HG03097 (cell line): Measurements from ENCODE around the gene C1orf216.
"Not testable (repeated sequence)": the region's sequence is repeated elsewhere in the genome, so short reads cannot be mapped to it uniquely, and the experiment has no call there.

Experiments
- ATAC-seq: cut with Tn5 transposase; IDR thresholded peaks from one replicate; pipeline ENCODE4 v1.9.1; 2021; ENCODE audit not compliant: unreplicated experiment, low FRiP score

Gene C1orf216

DNA sequence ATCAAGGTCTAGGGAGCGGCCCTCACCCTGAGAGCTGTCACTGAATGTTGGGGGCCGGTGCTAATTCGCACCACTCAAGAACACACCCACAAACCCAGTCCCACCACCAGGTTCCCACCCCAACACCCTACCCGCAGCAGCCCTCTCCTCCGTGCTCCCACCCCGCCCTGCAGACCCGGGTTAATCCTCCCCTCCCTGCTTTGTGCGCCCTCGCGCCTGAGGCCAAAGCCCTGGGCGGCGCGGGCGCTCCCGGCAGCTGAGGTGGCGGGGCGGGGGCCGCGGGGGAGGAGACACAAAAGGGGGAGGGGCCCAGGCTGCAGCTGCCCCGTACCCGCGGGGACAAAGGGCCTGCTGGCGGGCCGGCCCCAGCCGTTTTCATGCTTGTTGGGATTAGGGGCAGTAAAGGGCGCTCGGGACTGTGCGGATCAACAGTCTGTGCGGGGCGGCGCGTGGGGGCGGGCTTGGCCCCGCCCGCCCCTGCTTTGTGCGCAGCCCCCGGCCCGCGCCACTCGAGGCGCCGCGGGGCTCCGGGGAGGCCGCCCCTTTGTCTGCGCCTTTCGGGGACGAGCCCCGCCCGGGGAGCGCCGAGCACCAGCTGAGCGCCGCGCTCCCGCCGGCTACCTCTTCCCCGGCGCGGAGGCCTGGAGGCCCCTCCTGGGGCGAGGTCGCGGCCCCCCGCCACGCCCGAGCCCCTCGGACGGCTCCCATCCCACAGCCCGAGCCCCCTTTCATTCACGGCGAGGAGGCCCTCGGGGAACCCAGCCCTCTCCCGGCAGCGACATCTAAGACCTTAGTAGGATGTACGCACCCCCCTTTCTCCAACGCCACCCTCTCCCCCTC lies 10.9 kb downstream of the C1orf216 start:
- ATAC-seq, result no peak

DNA sequence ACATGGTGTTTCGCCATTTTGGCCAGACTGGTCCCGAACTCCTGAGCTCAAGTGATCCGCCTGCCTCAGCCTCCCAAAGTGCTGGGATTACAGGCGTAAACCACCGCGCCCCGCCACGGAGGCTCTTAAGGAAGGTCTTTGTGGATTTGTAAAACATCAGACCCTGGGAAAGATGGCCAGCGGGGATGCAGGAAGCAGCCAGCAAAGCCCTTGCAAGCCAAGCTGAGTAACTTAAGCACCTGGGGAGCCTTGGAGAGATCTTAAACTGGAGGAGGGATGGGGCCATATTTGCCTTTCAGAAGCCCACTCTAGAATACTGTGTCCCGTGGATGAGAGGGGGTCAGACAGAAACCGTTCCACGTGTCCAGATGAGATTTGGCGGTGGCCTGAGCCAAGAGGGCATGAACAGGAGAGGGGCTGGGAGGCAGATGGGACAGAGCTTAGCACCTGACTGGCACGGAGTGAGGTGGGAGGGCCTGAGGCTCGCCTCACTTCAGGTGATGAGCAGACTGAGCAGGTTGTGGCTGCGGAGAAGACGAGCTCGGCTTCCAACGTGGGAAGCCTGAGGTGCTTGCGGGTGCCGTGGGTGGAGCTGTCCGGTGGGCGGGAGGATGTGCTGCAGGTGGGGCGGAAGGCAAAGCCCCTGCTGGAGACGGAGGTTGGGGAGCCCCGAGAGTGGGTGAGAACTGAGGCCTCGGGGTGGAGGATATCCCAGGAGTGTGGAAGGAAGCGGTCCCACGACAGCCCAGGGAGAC lies 11.7 kb downstream of the C1orf216 start:
- ATAC-seq, result no peak

DNA sequence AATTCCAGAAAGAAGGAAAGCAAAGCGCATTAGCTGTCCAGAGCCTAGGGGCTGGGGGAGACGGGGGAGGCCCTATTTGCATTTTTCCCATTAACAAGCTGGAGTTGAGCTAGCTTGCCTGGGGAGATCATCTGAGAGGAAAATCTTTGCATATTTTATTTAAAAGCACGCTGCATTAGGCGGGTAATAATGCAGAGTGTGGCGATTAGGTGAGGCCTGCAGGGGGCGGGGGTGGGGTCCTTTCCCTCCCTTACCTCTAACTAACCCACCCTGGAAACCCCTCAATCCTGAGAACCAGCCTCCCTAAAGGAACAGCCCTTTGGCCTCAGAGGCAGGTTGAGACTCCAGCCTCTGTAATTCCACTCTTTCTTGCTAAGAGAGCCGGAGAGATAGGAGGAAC lies 16.2 kb downstream of the C1orf216 start:
- ATAC-seq, result no peak

DNA sequence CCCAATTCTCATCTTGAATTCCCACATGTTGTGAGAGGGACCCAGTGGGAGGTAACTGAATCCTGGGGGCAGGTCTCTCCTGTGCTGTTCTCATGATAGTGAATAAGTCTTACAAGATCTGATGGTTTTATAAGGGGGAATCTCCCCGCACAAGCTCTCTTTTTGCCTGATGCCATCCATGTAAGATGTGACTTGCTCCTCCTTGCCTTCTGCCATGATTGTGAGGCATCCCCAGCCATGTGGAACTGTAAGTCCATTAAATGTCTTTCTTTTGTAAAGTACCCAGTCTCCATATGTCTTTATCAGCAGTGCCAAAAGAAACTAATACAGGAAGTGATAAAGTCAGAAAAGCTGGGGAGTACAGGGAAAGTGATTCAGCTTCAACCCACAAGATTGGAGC lies 19.5 kb downstream of the C1orf216 start:
- ATAC-seq, result not testable (repeated sequence)

DNA sequence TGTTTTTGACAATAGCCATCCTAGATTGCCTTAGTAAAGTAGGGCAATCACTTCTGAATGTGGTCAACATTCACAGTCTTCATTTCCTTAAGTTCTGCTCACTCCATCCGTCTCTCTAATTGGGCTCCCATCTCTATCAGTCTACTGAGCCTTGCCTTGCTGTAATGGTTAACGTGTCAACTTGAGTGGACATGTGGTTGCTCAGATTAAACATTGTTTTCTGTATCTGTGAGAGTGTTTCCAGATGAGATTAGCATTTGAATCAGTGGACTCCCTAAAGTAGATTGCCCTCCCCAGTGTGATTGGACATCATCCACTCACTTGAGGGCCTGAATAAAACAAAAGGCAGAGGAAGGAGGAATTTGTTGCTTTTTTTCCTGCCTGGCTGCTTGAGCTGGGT lies 26.4 kb downstream of the C1orf216 start:
- ATAC-seq, result no peak

DNA sequence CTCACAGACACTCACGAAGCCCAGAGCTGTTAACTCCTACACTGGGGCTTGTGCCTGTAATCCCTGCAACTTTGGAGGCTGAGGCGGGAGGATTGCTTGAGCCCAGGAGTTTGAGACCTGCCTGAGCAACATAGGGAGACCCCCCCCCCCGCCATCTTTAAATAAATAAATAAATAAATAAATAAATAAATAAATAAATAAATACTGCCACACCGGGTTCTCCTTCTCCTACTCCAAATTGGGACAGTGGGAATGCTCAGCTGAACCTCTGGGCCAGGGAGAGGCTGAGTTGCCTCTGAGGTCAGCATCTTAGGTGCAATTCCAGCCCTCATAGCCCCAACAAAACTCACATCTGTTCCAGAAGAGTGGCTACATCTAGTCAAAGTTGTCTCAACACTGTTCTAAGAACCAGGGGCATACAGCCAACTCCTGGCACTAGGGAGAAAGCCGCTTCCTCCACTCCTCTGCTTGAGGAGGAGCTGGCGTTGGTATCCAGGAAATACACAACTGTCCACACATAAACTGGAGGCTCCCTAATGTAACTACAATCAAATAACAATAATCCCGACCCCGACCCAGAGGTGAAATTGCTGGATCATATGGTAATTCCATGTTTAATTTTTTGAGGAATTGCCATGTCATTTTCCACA lies 27.0 kb downstream of the C1orf216 start:
- ATAC-seq, result no peak

DNA sequence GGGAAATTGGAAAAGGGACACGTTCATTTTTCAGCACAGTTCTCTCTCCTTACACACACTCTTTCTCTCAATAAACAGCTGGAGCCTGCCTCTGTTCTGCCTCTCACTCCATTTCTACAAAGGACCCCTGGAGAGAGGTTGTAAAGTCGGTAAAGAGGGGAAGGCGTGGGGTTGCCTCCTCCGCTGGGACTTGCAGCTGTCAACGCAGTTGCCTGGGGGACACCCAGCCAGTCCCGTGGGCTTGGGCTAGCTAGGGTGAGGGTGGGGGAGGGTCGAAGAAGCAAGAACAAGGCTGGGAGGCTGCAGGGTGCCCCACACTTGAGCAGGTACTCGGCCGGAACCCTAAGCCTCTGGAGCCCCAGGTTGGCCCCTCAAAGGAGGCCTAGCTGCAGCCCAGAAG lies 27.6 kb downstream of the C1orf216 start:
- no peak for ATAC-seq

DNA sequence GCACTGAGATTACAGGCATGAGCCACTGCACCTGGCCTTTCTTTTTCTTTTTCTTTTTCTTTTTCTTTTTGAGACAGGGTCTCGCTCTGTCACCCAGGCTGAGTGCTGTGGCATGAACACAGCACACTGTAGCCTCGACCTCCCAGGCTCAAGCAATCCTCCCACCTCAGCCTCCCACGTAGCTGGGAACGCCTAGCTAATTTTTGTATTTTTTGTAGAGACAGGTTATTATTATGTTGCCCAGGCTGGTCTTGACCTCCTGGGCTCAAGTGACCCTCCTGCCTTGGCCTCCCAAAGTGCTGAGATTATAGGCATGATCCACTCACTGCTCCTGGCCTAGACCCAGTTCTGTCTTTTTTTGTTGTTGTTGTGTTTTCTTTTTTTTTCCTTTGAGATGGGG lies 28.6 kb downstream of the C1orf216 start:
- ATAC-seq, result not testable (repeated sequence)

DNA sequence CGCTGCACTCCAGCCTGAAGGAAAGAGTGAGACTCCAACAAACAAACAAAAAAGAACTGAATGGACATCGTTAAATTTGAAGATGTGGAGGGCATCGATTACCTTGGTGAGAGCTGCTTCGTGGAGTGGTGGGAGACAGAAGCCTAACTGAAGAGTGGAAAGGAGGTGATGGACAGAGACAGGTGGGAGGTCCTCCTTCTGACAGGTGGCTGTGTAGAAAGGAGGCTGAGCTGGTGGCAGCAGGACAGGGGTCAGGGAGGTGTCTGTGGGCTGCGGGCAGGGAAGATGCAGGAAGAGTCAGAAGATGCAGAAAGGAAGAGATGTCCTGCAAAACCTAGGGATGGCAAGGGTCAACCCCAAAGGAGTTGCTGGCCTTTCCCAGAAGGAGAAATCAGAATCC lies 30.5 kb downstream of the C1orf216 start:
- ATAC-seq, result no peak

DNA sequence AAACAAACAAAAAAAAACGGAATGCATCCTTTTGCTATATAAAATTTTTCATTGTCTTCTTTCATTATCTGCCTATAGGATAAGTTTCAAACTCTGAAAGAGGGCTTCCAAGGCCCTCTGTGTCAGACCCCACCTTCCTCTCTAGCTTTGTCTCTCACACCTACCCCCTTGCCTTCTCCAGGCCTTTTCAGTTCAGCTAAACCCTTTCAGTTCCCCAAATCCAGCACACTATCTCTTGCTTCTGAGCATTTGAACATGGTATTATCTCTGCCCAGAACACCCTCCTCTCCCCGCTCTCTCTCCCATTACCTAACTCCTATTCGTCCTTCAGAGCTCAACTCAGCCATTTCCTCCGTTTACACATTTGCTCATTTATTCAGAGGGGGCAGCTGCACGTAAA lies 35.7 kb downstream of the C1orf216 start:
- no peak for ATAC-seq

DNA sequence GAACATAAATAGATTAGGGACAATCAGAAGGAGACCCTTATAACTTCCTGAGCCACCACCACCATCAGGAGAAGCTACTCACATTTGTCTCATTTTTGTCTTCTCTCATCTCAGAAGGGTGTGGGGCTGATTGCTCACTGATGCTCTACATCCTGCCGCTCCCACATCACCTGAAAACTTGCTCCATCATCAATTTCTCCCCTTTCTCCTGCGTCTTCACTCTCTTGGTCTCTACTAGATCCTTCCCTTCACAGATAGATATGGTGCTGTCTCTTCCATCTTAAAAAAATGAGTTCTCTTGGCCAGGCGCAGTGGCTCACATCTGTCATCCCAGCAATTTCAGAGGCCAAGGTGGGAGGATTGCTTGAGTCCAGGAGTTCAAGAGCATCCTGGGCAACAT lies 38.4 kb downstream of the C1orf216 start:
- ATAC-seq, result no peak

DNA sequence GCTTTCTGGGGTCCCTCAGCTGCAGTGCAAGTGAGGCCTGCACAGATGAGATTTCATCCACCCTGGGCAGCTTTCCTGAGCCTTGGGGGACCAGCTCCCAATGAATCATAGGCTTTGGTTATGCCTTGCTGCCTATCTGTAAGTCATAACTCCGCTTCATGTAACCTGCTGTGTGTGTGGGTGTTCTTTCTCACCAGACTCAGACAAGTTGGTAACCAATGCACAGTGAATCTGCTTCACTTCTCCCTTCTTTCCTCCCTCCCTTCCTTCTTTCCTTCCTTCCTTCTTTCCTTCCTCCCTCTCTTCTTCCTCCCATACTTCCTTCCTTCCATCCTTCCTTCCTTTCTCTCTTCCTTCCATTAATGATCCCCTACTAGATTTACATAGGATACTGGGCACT lies 42.9 kb downstream of the C1orf216 start:
- ATAC-seq, result no peak

DNA sequence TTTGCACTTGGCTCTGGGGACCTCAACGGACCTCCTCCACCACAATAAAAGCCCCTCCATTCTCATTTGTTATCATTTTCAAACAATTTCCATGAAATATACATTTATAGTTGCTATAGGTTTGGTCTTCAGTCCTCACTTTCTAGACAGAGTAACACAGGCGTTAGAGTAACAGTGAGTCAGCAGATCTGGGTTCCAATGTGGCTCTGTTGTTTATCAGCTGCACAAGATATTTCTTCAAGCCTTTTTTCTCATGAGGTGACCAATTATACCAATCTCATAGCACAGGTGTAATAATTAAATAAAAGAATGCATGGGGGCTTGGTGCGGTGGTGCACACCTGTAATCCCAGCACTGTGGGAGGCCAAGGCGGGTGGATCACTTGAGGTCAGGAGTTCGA lies 44.6 kb downstream of the C1orf216 start:
- no peak for ATAC-seq

DNA sequence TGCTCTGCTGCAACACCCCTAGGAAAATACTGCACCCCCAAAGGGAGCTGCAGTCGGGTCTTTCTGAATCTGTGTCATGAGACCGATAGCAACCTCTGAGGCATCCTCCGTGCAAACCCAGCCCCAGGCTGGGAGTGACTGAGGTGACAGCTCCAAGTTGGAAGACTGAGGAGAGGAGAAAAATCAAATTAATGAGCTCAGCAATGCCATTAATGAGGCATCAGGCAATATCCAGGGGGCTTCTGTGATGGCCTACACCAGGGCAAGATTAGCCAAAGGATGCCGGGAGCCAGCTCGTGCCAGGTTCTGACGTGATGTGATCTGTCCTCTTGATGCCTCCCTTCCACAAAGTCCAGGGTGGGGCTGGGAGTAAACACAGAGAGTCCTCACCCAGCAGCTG lies 46.6 kb downstream of the C1orf216 start:
- no peak for ATAC-seq

DNA sequence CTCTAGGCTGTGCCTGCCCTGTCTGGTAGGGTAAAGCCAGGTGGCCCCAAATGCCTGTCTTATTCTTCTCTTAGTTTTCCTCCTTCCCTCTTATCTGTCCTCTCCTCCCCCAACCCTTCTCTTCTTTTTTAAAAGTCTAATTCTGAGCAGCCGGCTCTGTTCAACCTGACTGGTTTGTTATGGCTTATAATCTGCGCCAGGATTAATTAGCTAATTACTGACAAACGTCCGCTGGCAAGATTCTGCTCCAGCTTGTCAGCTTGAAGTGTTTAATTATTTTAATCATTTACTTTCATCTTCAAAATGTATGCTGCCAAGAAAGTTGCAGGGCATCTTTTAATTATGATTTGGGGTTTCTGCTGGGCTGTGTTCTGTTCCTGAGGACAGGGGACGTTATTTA lies 50.2 kb downstream of the C1orf216 start:
- no peak for ATAC-seq

DNA sequence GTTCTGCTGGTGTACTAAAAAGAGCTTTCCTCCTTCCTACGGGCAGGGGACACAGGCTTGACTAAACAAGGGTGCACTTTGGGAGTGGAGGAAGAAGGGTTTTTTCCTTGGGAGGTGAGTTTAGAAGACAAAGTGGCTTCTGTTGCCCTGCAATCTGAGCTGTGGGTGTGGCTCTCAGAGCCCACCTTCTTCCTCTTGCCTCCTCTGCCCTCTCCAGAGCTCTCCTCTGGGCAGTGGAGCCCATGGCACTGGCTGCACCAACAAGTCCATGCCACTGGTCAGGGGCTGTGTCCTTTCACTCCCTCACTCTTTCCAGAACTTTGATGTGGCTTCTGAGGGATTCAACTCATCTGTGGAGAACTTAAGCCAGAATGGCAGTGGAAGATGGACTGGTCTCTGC lies 51.8 kb downstream of the C1orf216 start:
- ATAC-seq, result no peak

DNA sequence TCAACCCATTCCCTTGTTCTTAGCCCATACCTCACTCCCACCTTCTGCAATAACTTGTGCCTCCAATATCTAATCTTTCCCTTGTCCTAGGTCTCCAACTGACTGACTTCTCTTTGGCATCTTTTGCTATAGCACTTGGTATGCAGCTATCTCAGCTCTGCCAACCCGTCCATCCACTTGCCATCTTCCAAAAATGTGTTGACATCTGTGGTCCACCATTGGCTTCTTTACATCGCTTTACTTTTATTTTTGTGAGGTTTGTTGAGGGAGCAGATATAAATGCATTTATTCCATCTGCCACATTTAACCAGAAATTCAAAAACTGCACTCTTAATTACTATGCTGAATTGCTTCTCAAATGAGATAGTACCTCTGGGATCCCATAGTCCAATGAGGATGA lies 52.5 kb downstream of the C1orf216 start:
- no peak for ATAC-seq
